Astrocyte (in vitro differentiated cells and primary cell): Measurements from ENCODE around the gene ANKRD11. TPM values are rescaled to one million over a fixed set of nuclear protein-coding genes. Genes with fewer than 3 reads are reported as not detected.

ENCODE experiments used
- DNase-seq: peaks from one replicate; pipeline ENCODE4 v3.0.0-alpha.2; 2010; ENCODE audit warnings: low read depth
- FAIRE-seq: peaks from 2 replicates; lab custom pipeline; 2011; peaks lifted over from hg19 to GRCh38; lab: Jason Lieb, UNC
- H2AFZ ChIP-seq: 2 replicates; pipeline ENCODE4 v1.6.0; 2012; ENCODE audit warnings: low read depth, low read length, inconsistent platforms
- H3K27ac ChIP-seq: 2 replicates; pipeline ENCODE4 v1.5.1; 2011; ENCODE audit warnings: low read depth, low read length, inconsistent platforms
- H3K27me3 ChIP-seq: 2 replicates; pipeline ENCODE4 v1.6.0; 2011; ENCODE audit warnings: low read length, inconsistent platforms; ENCODE audit not compliant: insufficient read depth
- H3K36me3 ChIP-seq: 2 replicates; pipeline ENCODE4 v1.5.1; 2011; ENCODE audit warnings: low read length, inconsistent platforms; ENCODE audit not compliant: insufficient read depth
- H3K4me1 ChIP-seq: 2 replicates; pipeline ENCODE4 v1.5.1; 2011; ENCODE audit warnings: low read length, inconsistent platforms; ENCODE audit not compliant: insufficient read depth
- H3K4me2 ChIP-seq: 2 replicates; pipeline ENCODE4 v1.6.0; 2012; ENCODE audit warnings: low read length, inconsistent platforms
- H3K4me3 ChIP-seq: 2 replicates; pipeline ENCODE4 v1.5.1; 2011; ENCODE audit warnings: low read depth, mild to moderate bottlenecking, low read length, inconsistent platforms; ENCODE audit not compliant: insufficient read depth
- H3K79me2 ChIP-seq: 2 replicates; pipeline ENCODE4 v1.6.0; 2012; ENCODE audit warnings: mild to moderate bottlenecking, low read length, inconsistent platforms; ENCODE audit not compliant: insufficient read depth
- H3K9ac ChIP-seq: 2 replicates; pipeline ENCODE4 v1.6.0; 2012; ENCODE audit warnings: mild to moderate bottlenecking, low read length, inconsistent platforms
- H3K9me3 ChIP-seq: 2 replicates; pipeline ENCODE4 v1.5.1; 2012; ENCODE audit warnings: low read depth, mild to moderate bottlenecking, low read length, inconsistent platforms; ENCODE audit not compliant: insufficient read depth
- H4K20me1 ChIP-seq: 2 replicates; pipeline ENCODE4 v1.6.0; 2012; ENCODE audit warnings: low read length, inconsistent platforms; ENCODE audit not compliant: insufficient read depth
- H3K27ac Mint-ChIP-seq: one replicate; pipeline ENCODE4 v1.8.0; 2021; ENCODE audit warnings: mild to moderate bottlenecking, mixed read lengths; ENCODE audit not compliant: unreplicated experiment
- H3K27me3 Mint-ChIP-seq: one replicate; pipeline ENCODE4 v1.8.0; 2021; ENCODE audit warnings: low read depth, mixed read lengths; ENCODE audit not compliant: unreplicated experiment
- H3K36me3 Mint-ChIP-seq: one replicate; pipeline ENCODE4 v1.8.0; 2021; ENCODE audit warnings: low read depth, mixed read lengths; ENCODE audit not compliant: unreplicated experiment
- H3K4me1 Mint-ChIP-seq: one replicate; pipeline ENCODE4 v1.8.0; 2021; ENCODE audit warnings: low read depth, mixed read lengths; ENCODE audit not compliant: unreplicated experiment
- H3K4me3 Mint-ChIP-seq: one replicate; pipeline ENCODE4 v1.8.0; 2021; ENCODE audit warnings: mild to moderate bottlenecking, moderate library complexity, mixed read lengths; ENCODE audit not compliant: unreplicated experiment
- H3K9me3 Mint-ChIP-seq: one replicate; pipeline ENCODE4 v1.8.0; 2021; ENCODE audit warnings: mild to moderate bottlenecking, mixed read lengths; ENCODE audit not compliant: unreplicated experiment
- CTCF ChIP-seq: IDR thresholded peaks from 2 replicates; pipeline ENCODE4 v1.5.1; 2011; ENCODE audit warnings: low read depth, mild to moderate bottlenecking, inconsistent platforms, low read length, moderate library complexity; ENCODE audit not compliant: insufficient read depth
- EZH2 ChIP-seq: IDR thresholded peaks from 2 replicates; pipeline ENCODE4 v1.6.1; 2012; ENCODE audit warnings: mild to moderate bottlenecking, low read length, inconsistent platforms; ENCODE audit not compliant: insufficient read depth
- total RNA-seq: library from RNA; stranded (reverse); gene quantifications from 2 replicates; pipeline ENCODE4 v1.2.1, GENCODE V29; 2021

The ANKRD11 gene
- total RNA-seq, 1 donor from 2014 or later = 213 TPM

- Histone ChIP-seq H2AFZ (no peak overlapping the region), H3K9ac (no peak overlapping the region), H3K27ac (no peak overlapping the region), H3K4me2 (no peak overlapping the region), H3K27me3 (no peaks in the 10 kb centered on the region), H3K4me3 (no peak overlapping the region), H3K36me3 (peaks cover 7% of the 10 kb centered on the region), H3K79me2 (no peaks in the 10 kb centered on the region), H4K20me1 (peaks cover 17% of the 10 kb centered on the region), H3K4me1 (peaks cover 10% of the 10 kb centered on the region), H3K9me3 (no peaks in the 10 kb centered on the region)
- DNase-seq (no peak), FAIRE-seq (no peak)
- Mint-ChIP-seq H3K36me3 (peaks cover 19% of the 10 kb centered on the region), H3K27me3 (no peaks in the 10 kb centered on the region), H3K4me3 (no peak overlapping the region), H3K27ac (no peak overlapping the region), H3K9me3 (no peaks in the 10 kb centered on the region), H3K4me1 (peaks cover 7% of the 10 kb centered on the region)
- TF ChIP-seq EZH2 (no peak), CTCF (no peak)
Measured at GRCh38 chr16:89265647-89266046, 224.7 kb downstream of the ANKRD11 start.

GRCh38 chr16:89264800-89265550 is 225.4 kb downstream of the ANKRD11 start:
- Mint-ChIP-seq H3K27me3 (no peaks in the 10 kb centered on the region), H3K27ac (no peak overlapping the region), H3K36me3 (peaks cover 19% of the 10 kb centered on the region), H3K4me1 (peaks cover 7% of the 10 kb centered on the region), H3K9me3 (no peaks in the 10 kb centered on the region), H3K4me3 (no peak overlapping the region)
- no peak overlapping the region for H3K9ac ChIP-seq
- H3K79me2 ChIP-seq = no peaks in the 10 kb centered on the region
- no peaks in the 10 kb centered on the region for H3K9me3 ChIP-seq
- peaks cover 16% of the 10 kb centered on the region for H4K20me1 ChIP-seq
- H3K36me3 ChIP-seq = peaks cover 7% of the 10 kb centered on the region
- DNase-seq (no peak), FAIRE-seq (no peak)
- no peak overlapping the region for H2AFZ ChIP-seq
- TF ChIP-seq EZH2 (no peak), CTCF (no peak)
- H3K4me2 ChIP-seq = no peak overlapping the region
- H3K27me3 ChIP-seq = no peaks in the 10 kb centered on the region
- H3K4me3 ChIP-seq = no peak overlapping the region
- peaks cover 7% of the 10 kb centered on the region for H3K4me1 ChIP-seq
- H3K27ac ChIP-seq = no peak overlapping the region
